ENCODE data around the gene CNTNAP4. TPM values are rescaled to one million over a fixed set of nuclear protein-coding genes. Genes with fewer than 3 reads are reported as not detected.

Gene CNTNAP4
- total RNA-seq = 0.16 TPM in 1 of 2 replicates, not detected in the other

GRCh38 chr16:76276745-76277438, at the start of gene CNTNAP4:
TSS of gene CNTNAP4 (plus strand) at chr16:76277401. CDS start at chr16:76277663, 262 bp downstream.

Measured in bronchial smooth muscle cell (primary cell).